Breast epithelium (tissue), 3 donors: ENCODE results near the gene APLN.

ENCODE experiments used
- POLR2A ChIP-seq: fragments of 450-650 bp; IDR thresholded peaks from one replicate; pipeline ENCODE4 v1.6.1; 2016; ENCODE audit warnings: antibody characterized with exemption, mild to moderate bottlenecking, moderate library complexity
- POLR2AphosphoS5 ChIP-seq, 3 donors: sonication (generic); formaldehyde crosslinking; IDR thresholded peaks; one replicate each; pipeline ENCODE4 v1.6.1; 2017; ENCODE audit warnings: antibody characterized with exemption in 3 of 3
- TF ChIP-seq, protein P1 (sequence below), 3 donors: fragments of 450-650 bp; IDR thresholded peaks; one replicate each; pipeline ENCODE4 v1.5.1; 2016 to 2017; ENCODE audit warnings: antibody characterized with exemption in 3 of 3, mild to moderate bottlenecking in 3 of 3, moderate library complexity in 3 of 3

DNA sequence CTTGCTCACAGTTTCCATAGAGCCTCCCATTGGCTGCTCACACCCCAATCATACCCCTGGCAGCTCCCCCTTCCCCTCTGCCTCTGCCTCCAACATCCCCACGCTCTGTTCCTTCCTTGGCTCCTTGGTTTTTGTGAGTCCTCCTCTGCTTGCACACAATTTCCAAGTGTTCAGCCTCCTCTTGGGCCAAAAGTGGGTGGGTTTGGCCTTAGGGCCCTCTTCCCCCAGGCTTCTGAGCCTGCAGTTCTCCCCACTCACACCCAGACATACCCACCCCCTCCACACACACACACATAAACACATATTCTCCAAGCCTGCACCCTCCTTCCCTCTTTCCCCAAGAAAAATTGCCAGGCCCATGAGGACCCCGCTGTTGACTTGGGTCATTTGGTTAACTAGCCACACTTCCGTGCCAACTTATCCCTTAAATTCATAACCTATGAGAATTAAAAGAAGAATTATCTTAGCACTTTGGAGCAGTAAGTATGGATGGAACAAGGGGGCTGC, 4.5 kb downstream of the APLN start:
- TF ChIP-seq POLR2AphosphoS5 (IDR thresholded peaks at IDR 0.05) (no peak), POLR2A (no peak)
- TF ChIP-seq, protein P1, sequence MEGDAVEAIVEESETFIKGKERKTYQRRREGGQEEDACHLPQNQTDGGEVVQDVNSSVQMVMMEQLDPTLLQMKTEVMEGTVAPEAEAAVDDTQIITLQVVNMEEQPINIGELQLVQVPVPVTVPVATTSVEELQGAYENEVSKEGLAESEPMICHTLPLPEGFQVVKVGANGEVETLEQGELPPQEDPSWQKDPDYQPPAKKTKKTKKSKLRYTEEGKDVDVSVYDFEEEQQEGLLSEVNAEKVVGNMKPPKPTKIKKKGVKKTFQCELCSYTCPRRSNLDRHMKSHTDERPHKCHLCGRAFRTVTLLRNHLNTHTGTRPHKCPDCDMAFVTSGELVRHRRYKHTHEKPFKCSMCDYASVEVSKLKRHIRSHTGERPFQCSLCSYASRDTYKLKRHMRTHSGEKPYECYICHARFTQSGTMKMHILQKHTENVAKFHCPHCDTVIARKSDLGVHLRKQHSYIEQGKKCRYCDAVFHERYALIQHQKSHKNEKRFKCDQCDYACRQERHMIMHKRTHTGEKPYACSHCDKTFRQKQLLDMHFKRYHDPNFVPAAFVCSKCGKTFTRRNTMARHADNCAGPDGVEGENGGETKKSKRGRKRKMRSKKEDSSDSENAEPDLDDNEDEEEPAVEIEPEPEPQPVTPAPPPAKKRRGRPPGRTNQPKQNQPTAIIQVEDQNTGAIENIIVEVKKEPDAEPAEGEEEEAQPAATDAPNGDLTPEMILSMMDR (IDR thresholded peaks at IDR 0.05), result no peak
